Lower leg skin (tissue), 3 donors: Measurements from ENCODE around the gene TNFRSF17.

Source experiments
- CTCF ChIP-seq, 3 donors: fragments of 450-650 bp; IDR thresholded peaks; one replicate each; pipeline ENCODE4 v1.5.1; 2016; ENCODE audit warnings: antibody characterized with exemption in 3 of 3, mild to moderate bottlenecking in 3 of 3, moderate library complexity in 2 of 3
- POLR2A ChIP-seq, 2 donors: fragments of 450-650 bp; IDR thresholded peaks; one replicate each; pipeline ENCODE4 v1.6.1; 2016 to 2017; ENCODE audit warnings: antibody characterized with exemption in 2 of 2, mild to moderate bottlenecking in 1 of 2, moderate library complexity in 1 of 2

GRCh38 chr16:12009922-12010321 is 44.9 kb downstream of the TNFRSF17 start:
- TF ChIP-seq POLR2A (IDR thresholded peaks at IDR 0.05): no peak
- no peak for TF ChIP-seq CTCF (IDR thresholded peaks at IDR 0.05)
